ENCODE data around the gene ADAMTS12.

GRCh38 chr5:33701951-33702350 is 189.8 kb downstream of the ADAMTS12 start:
- TF ChIP-seq CTCF (conservative IDR thresholded peaks at IDR 0.05), result no peak
- TF ChIP-seq ZFX (IDR thresholded peaks at IDR 0.05), result no peak
